ENCODE measurements around the gene SRPK2.

- TF ChIP-seq POLR2A (IDR thresholded peaks at IDR 0.05) (no peak), CTCF (IDR thresholded peaks at IDR 0.05) (no peak), EP300 (IDR thresholded peaks at IDR 0.05) (no peak)
Measured at GRCh38 chr7:105151152-105151551, 237.6 kb downstream of the SRPK2 start.
